ENCODE results near the gene FBXO36.

GRCh38 chr2:230053753-230054478, 131.6 kb downstream of the FBXO36 start:
- TF ChIP-seq ELF1 (IDR thresholded peaks at IDR 0.05; ENCODE audit: borderline replicate concordance, low read depth) (no peak), CTCF (IDR thresholded peaks at IDR 0.05 in 2 of 3, conservative IDR thresholded peaks at IDR 0.05 in 1 of 3; ENCODE audit: borderline replicate concordance in 1 of 3, insufficient read depth in 1 of 3, low read depth in 2 of 3, low read length in 2 of 3) (no peak)

All from HCT116 (cell line).